GM21526 (cell line): Measurements from ENCODE around the gene SRSF9.
"Not testable (repeated sequence)": the region's sequence is repeated elsewhere in the genome, so short reads cannot be mapped to it uniquely, and the experiment has no call there.

Experiments
- ATAC-seq: cut with Tn5 transposase; IDR thresholded peaks from one replicate; pipeline ENCODE4 v1.9.1; 2021; ENCODE audit warnings: moderate library complexity; ENCODE audit not compliant: unreplicated experiment, low FRiP score

Gene SRSF9

DNA sequence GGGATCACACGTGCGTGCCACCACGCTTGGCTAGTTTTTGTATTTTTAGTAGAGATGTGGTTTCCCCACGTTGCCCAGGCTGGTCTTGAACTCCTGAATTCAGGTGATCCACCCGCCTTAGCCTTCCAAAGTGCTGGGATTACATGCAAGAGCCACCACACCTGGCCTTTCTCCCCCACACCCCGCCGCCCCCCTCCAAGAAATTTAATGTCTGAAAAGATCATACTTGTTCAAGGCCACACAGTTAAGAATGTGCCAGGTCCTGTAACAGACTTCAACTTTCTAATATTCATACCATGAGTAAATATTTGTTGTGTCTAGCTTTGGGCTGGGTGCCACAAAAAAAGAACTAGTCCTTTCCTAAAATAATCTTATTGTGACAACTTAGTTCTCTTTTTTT is 14.2 kb downstream of the SRSF9 start:
- no peak for ATAC-seq

DNA sequence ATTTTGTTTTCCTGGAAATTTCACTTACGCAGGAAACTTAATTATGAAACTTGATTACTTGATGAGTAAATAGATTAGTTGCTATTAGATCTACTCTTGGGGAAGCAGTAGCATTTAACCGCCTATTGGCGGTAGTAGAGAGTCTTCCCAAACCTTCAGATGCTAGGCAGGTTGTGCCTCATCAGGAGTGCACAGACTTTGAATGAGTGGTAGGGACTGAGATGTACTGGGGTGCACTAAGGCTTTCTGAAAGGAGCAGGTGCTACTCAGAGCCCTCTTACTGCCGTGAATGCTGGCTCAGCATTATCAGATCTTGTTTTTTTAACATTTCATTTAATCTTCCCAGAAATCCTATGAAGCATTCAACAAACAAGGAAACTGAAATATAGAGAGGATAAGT is 15.6 kb downstream of the SRSF9 start:
- no peak for ATAC-seq

DNA sequence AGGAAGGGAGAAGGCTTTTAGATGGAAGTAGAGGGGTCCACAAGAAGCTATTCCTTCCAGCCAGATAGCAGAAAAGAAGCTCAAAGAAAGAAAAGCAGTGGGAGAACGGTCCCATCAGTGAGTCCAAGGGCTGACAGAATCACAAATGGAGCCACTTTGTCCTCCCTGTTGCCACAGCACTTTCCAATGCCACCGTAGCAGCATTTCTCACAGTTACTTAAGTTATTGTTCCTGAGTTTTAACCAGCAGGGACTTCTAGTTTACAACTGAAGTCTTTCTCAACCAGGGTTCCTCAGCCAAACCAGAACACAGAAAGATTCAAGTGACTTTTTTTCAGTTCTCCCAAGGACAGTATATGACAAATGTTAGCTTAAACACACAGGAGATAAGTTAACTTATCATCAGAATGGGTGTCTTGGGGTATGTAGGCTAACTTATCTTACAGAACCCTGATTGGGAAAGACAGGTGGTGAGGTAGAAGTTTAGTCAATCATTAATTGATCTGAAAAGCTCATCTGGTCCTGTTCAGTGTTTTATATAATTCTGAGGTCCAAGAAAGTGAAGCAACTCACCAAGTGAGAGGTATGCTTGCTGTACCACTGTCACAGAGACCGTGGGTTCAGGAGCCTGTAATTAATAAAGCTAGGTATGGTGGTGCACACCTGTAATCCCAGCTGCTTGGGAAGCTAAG is 16.3 kb downstream of the SRSF9 start:
- no peak for ATAC-seq

DNA sequence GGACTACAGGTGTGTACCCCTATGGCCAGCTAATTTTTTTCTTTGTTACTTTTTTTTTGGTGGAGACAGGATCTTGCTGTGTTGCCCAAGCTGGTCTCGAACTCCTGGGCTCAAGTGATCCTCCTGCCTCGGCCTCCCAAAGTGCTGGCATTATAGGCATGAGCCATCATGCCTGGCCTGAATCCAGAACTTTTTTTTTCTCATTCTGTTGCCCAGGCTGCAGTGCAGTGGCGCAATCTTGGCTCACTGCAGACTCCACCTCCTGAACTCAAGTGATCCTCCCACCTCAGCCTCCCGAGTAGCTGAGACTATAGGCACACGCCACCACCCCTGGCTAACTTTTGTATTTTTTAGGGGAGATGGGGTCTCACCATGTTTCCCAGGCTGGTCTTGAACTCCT is 17.0 kb downstream of the SRSF9 start:
- ATAC-seq, result not testable (repeated sequence)

DNA sequence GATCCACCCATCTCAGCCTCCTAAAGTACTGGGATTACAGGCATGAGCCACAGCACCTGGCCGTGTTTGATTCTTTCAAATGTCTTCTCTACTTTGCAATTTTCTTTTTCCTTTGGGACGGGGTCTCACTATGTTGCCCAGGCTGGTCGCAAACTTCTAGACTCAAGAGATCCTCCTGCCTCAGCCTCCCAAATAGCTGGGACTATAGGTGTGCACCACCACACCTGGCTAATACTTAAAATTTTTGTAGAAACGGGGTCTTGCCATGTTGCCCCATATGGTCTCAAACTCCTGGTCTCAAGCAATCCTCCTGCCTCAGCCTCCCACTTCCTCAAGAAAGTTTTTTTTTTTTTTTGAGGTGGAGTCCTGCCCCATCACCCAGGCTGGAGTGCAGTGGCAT is 21.6 kb downstream of the SRSF9 start:
- no peak for ATAC-seq

DNA sequence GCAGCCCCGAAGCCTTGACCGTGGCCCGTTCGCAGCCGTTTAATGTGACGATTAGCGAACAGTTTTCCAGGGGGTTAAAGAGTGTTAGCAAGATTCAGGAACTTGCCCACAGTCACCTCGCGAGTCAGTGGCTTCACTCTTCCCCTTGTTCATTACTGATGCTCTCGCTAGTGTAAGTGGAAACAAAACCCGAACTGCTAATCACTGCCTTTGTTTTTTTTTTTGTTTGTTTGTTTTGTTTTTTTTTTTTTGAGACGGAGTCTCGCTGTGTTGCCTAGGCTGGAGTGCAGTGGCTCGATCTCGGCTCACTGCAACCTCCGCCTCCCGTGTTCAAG is 22.7 kb downstream of the SRSF9 start:
- not testable (repeated sequence) for ATAC-seq

DNA sequence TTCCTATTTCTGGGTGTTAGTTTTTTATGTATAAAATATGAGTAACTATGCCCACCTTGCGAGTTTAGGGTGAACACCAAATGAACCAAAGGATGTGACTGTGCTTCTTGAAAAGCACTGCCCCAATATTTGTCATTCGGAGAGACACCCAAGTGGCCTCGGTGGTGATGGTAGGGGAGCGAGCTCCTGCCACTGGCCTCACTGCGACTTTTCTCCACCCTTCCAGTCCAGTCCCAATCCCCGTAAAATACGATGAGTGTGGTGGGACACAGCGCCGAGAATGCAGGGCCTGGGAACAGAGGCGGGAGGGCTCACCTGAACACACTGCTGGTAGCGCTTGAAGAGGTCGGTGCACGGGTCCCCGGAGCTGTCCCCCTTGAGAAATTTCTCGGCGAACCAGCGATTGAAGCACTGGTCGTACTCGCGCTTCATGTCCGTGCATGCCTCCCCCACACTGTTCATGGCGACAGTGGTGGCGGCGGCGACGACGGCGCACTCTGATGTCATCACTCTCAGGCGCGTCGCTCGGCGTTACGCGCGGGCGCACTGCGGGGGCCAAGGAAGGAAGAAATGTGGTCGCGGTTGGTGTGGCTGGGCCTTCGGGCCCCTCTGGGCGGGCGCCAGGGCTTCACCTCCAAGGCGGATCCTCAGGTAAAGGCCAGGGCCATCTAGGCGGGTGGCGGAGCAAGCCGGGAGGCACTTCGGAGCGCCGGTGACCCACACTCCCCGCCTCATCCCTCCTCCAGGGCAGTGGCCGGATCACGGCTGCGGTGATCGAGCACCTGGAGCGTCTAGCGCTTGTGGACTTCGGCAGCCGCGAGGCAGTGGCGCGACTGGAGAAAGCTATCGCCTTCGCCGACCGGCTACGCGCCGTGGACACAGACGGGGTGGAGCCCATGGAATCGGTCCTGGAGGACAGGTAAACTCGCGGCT is 23.4 kb downstream of the SRSF9 start, which contains the start of the genes GATC and TRIAP1:
Gene GATC, plus strand, starts transcription at position 534 of the 933 bp plus-strand sequence. Its CDS starts 37 bp downstream, at position 571.
Gene TRIAP1, minus strand, starts transcription at position 474 of the 933 bp plus-strand sequence. Its CDS starts 12 bp downstream, at position 462.
- peak; percentile 75 for ATAC-seq

DNA sequence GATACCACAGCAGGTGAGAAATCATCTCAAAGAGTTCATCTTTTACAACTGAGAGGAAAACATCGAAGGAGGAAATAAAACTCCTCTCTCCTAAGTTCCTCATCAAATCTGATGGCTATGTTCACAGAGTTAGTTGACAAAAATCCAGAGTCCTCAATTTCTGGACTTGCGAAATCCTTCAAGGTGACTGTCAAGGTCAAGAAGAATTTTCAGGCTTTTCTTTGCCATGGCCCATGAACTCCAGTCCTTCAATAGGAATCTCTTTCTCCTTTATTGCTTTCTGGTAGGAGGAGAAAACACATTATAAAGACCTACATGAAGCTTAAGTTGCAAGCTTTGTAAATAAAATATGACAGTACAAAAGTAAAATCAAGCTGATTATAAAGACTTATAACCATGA is 24.9 kb downstream of the SRSF9 start:
- no peak for ATAC-seq

DNA sequence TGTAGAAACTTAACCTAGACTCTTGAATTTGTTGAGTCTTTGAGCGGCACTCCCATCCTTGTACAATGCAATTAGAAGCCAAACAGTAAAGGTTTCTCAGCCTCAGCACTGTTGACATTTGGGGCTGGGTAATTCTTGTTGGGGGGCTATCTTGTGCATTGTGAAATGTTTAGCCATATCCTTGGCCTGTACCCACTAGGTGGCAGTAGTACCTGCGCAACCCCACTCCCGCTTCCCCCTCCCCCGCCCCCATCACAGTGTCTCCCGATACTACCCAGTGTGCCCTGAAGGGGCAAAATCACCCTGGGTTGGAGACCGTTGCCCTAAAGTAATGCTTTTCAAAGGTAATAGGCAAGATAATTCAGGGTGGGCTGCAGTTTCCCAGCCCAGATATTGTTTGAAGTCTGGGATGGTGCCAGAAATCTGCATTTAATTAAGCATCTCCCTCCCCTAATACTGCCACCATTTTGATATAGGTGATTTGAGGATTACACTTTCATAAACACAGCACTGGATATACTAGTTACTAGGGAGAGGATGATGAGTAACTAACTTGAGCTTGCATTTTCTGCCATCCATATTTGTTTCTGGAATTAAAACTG is 29.8 kb downstream of the SRSF9 start:
- no peak for ATAC-seq

DNA sequence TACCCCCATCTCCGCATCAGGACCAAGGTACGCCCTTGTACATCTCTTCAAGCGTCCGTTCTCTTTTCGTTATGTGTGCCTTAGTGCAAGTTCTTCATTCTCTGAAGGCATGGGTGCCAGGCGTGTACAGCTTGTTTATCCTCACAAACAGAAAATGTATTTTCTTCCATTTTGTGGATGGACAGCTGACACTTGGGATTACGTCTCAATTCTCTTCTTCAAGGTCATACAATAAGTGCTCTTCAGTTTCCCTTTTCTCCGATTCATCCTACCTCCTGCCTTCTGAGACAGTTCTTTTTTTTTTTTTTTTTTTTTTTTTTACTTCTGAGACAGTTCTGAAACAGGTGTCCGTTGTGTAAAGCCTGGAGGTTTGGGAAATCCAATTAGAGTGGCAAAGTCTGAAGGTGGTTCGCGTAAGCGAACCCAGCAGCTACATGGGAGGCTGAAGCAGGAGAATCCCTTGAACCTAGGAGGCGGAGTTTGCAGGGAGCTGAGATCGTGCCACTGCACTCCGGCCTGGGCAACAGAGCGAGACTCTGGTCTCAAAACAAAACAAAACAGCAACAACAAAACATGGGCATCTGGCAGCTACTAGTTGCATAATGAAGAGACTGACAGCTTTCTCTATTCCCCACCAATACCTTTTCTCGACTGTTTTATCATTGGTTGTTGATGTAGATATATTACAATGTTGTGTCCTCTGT is 30.9 kb downstream of the SRSF9 start:
- peak; percentile 7 for ATAC-seq

DNA sequence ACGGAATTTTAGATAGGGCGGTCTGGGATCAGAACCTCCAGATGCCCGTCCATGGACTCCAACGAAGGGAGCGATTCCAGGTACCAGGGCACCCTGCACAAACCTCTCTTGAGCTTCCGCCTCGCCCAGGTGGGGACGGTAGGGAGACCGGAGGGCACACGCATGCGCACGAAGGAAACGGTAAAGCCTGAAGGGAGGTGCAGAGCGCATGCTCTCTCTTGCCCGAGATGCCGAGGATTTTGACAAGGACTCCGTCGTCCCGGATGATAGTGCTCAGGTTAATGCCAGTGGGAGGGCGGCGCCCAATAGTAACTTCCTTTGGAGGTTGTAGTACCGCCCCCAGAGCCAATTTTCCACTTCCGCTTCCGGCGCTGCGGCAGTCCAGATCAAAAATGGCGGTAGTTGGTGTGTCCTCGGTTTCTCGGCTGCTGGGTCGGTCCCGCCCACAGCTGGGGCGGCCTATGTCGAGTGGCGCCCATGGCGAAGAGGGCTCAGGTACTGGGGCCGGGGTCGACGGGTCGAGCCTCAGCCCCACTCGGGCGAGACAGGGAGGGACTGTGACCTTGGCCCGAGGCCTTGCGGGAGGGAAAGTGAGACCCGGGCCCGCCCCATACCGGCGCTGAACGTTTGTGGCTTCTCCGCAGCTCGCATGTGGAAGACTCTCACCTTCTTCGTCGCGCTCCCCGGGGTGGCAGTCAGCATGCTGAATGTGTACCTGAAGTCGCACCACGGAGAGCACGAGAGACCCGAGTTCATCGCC is 31.6 kb downstream of the SRSF9 start, which contains the start of gene COX6A1:
Gene COX6A1, plus strand, starts transcription at position 379 of the 760 bp plus-strand sequence. Its CDS starts 14 bp downstream, at position 393.
- peak; percentile 90 for ATAC-seq

DNA sequence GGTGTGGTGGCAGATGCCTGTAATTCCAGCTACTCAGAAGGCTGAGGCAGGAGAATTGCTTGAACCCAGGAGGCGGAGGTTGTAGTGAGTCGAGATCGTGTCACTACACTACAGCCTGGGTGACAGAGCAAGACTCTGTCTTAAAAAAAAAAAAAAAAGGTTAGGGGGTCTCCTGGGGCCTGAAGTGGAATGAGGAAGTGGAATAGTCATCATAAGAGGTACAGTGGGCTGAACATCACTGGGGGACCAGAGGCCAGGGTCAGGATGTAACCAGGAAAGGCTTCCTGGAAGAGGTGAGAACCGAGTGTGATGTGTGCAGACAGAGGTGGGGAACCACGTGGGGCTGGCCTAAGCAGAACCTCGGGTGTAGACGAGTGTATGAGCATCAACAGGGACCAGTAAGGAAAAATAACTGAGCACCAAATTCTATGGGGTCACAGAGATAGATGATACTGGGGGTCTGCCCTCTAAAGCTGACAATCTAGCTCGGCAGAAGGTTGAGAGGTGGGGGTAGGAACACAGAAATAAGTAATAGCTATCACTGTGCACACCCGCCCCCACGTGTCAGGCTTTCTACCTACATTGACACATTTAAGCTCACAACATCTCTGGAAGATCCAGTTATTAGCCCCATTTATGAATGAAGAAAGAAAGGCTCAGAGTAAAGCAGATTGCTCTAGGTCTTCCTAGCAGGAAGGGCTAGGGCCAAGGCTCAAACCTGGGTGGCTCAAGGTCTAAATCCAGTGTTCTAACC is 36.6 kb downstream of the SRSF9 start:
- no peak for ATAC-seq

DNA sequence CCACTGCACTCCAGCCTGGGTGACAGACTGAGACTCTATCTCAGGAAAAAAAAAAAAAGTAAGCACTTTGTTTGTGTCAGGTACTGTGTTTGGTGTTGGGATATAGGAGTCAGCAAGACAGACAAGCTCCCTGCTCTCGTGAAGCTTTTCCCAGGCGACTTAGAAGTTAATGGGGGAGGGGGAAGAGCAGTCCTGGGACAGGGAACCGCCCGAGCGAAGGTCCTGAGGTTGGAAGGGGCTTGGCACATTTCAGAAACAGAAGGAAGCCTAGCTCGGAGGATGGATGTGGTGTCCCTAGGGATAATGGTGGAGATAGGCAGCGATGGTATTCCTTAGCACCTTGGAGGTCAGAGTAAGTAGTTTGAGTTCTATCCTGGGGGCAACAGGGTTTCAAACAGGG is 40.2 kb downstream of the SRSF9 start:
- no peak for ATAC-seq

DNA sequence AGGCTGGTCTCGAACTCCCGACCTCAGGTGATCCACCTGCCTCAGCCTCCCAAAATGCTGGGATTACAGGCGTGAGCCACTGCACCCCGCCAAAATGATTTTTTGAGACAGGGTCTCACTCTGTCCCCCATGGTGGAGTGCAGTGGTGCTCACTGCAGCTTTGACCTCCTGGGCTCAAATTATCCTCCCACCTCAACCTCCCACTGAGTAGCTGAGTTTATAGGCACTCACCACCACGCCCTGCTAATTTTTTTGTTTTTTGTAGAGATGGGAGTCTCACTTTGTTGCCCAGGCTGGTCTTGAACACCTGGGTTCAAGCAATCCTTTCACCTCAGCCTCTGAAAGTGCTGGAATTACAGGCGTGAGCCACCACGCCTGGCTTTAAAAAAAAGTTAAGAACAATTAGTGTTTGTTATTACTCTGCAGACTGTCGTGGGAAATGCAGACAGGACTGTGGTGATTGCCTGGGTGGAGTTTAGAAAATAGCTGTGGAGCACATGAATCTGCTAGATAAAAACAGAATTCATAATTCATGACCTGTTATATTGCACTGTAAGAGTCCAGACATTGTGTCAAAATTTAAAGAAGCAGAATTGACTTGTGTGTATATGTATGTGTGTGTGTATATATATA is 40.8 kb downstream of the SRSF9 start:
- no peak for ATAC-seq

DNA sequence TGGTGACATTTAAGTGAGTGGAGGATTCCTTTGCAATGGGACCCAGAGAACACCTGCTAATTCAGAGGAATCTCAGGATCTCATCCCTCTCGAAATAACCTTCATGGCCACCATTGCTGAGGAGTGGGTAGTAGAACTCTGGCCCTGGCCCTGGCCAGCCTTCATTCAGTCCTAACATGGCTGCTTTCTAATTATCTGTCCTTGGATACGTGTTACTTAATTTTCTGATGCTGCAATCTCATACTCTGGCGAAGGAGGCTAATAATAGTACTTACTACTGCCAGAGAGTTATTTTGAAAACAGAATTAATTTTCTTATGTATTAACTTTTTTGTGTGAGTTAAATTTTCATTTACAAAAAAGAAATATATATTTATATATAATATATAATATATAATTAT is 43.8 kb downstream of the SRSF9 start:
- ATAC-seq, result no peak

DNA sequence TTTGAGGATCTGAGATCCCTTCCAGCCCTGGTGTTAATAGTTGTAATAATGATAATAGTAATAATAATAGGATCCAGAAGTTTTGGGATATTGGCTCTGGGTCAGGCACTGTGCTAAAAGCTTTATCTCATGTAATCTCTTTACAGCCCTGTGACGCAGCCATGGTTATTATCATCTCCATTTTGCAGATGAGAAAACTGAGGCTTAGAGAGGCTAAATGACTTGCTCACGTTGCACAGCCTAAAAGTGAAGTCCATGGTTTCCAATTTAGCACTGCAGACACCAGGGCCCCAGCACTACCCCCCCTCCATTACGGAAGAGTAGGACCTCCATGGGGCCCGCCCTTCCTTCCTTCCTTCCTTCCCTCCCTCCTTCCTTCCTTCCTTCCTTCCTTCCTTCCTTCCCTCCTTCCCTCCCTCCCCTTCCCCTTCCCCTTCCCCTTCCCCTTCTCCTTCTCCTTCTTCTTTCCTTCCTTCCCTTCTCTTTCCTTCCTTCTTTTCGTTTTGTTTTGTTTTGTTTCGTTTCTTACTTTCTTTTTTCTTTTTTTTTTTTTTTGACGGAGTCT is 46.6 kb downstream of the SRSF9 start:
- no peak for ATAC-seq

DNA sequence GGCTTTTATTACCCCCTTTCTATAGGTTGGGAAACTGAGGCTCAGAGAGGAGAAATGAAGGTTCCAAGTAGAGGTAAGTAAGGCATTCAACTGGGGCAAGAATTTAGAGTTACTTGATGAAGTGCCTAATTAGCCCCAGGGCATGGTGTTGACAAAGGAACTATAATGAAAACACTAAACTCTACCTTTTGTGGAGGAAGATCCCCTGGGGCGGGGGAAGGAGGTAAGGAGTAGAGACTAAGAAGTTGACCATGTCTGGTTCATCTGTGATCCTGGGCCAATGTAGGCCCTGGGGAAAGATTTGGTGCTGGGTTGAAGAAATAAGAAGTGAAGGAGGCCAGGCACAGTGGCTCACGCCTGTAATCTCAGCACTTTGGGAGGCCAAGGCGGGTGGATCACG is 47.8 kb downstream of the SRSF9 start:
- ATAC-seq, result no peak

DNA sequence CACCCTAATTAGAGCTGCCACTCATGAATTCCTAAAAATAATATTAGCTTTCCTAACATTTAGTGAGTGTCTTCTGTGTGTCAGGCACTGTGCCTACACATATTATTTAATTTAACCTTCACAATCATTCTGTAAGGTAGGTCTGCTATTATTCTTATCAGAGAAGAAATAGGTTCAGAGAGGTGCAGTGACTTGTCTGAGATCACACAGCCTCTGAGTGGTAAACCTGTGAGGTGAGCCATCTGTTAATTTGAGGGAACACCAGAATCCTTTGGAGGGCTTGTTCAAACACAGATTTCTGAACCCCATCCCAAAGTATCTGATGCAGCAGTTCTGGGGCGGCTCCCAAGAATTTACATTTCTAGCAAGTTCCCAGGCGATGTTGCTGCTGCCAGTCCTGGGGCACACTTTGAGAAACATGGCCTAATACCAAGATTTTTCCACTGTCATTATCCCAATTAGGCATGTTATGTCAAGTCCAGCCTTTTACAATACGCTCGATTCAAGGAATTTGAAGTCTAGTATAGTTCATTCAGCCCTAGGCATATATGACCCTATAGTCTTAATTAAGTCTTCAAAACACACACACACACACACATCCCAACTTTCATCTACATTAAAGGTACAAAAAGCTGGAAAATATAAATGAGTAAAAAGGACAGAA is 51.5 kb downstream of the SRSF9 start:
- ATAC-seq, result no peak
